GM21528 (cell line): ENCODE data around the gene OPN5.

Experiments
- ATAC-seq: cut with Tn5 transposase; IDR thresholded peaks from one replicate; pipeline ENCODE4 v1.9.1; 2021; ENCODE audit warnings: mild to moderate bottlenecking, moderate library complexity; ENCODE audit not compliant: unreplicated experiment, low FRiP score

OPN5 gene

DNA sequence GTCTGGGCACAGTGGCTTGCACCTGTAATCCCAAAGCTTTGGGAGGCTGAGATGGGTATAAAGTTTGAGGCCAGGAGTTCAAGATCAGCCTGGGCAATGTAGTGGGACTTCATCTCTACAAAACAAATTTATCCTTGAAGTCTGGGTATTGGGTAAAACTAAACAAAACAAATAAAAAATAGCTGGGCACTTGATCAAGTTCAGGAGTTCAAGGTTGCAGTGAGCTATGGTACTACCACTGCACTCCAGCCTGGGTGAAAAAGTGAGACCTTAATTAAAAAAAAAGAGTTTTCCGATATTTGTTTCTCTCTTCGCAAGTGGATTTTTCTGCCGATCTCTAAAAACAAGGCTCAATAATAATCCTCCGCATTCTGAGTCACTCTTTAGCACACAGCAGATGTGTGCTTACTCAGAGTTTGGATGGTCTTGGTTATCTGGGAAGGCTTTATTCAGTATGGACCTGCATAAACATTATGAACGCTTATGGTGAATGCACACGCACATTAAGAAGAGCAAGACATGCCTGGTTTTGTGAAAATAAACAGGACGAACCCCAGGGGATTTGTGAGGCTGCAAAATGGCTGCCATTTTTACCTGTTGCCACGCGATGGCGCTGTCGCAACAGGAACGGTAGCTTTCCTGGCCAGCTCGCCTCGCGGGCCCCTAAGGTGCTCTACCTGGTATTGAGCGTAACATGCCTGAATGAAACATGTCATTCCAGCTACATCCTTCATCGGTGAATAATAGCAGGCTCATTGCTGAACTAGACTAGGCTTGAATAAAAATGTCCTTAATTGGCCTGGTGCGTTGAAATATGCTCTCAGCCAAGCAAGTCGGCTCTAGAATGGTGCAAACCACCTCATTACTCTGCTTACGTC, 6.0 kb downstream of the OPN5 start:
- peak; percentile 88 for ATAC-seq

DNA sequence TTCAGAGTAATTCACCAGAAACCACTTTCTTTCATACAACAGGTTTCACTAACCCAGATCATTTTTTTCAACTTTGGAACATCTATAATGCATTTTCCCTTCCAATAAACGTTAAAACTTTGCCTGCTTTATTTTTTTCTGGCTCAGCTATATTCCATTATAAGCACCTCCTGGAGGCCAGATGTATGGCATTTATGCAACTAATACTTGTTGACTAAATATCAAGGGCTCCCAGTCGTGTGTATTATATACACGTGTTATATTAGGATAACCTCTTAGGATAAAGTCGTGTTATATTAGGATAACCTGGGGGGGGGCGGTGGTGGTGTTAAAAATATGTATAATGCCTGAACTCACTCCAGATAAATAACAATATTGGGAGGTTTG, 6.7 kb downstream of the OPN5 start:
- ATAC-seq: no peak

GRCh38 chr6:47789553-47789952, 7.7 kb downstream of the OPN5 start:
- ATAC-seq: no peak

DNA sequence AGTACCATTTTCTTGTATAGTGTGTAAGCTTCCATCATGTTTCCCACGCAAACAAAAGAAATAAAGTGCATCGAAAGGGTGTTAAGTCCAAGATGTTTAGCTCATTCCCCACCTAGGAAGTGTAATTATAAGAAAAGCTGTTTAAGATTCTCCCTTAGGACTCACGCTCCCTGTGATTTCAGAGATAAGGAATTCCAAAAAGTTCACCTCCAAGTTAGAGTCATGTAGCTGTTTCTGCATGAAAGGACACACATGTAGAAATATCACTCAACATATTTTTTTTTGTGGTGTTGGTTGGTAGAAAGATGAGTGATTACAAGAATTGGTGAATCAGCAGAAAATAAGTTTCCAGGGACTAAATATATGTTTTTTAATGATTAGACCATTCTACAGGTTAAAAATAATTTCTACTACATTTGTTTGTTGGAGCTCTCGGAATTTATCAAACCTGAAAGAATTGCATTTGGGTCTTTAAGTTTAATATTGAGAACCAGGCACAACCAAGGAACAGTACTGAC, 10.4 kb downstream of the OPN5 start:
- no peak for ATAC-seq

DNA sequence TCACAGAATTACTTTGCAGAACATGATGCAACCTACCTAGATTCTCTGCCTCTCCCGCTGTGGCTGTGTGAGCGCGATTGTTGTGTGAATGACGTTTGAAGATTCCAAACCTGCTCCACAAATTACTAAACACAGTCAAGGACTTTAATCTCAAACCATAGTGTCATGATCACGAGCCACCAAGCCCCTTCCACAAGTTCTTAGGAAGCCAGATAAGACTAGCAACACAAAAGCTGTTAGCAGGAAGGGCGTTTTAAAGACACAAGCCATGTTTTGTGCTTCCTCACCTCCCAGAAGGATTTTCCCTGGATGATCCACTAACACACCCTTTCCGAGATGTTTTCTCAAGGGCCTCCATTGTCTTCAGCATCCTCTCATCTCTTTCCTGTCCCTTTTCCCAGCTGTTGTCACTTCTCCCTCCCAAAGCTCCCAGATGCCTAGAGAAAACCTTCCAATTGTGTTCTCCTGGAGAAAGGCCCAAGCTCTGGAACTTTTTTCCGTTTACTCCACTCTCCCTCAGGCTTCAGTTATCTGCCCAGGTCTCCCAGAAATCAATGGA, 12.8 kb downstream of the OPN5 start:
- ATAC-seq: no peak

DNA sequence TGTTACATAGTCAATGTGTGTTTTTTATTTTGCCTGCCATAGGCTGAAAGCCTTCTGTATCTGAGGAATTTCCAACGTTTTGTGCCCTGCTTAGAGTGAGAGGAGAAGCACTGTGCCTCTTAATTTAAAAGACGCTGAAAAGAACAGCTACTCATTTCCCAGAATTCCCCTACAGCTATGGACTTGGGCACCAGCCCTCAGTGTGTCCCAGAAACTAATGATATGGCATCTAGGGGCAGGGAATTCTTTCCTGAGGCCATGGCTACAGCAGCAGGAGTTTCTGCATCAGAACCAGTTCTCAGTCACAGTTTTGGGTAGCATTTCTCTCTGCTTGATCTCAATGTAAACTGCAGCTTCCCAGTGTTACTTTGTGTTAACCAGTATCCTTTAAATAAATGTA, 20.2 kb downstream of the OPN5 start:
- ATAC-seq: no peak

DNA sequence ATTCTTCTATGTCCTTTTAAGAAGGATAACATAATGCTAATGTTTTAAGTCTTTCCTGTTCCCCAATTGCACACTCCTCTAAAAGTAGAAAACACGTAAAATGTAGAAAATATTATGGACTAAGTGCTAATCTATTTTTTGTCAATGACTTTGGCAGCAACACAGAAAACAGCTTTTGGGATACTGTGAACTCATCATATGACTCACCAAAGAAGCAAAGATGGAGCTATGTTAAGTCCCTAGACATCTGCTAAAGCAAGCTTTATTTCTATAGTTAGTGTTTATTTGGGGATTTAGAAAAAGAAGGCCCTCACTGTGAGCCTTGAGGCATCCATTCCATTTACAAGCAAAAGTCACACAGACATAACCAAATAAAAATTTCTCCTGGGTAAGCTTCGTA, 23.0 kb downstream of the OPN5 start:
- ATAC-seq: no peak

GRCh38 chr6:47809873-47810272, 28.0 kb downstream of the OPN5 start:
- no peak for ATAC-seq

DNA sequence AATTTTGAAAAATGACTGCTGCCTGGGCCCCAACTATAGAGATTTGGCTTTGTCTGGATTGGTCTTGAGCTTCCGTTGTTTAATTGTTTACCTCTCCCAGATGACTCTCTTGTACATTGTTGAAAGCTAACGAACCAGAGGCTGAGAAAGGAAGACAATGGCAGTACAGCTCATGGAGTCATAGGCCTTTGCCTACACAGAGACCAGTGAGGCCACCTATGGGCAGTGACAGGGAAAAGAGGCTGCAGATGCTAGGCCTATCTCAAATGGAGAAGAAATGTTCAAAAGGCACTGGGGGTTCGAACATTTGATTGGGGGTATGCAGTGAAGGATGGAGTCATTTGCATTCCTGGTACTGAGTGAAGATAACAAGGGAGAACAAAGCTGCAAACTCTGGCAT, 29.1 kb downstream of the OPN5 start:
- no peak for ATAC-seq

GRCh38 chr6:47811443-47811842, 29.6 kb downstream of the OPN5 start:
- no peak for ATAC-seq

DNA sequence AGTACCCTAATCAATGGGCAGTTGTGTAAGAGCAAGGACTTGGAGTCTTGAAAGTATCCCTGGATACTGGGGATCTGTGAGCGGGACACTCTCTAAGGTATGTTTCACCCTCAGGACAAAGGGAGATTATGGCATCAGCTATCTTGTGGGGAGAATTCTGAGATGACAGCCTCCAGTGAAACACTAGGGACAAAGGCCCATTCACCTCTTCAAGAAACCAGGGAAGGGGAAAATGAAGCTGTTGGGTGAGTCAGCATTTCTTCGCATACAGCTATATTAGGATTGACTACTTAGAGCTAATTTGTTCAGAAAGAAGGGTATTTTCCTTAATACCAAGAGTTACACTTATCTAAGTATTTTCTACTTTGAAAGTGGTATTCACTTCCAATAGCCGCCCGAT, 35.9 kb downstream of the OPN5 start:
- ATAC-seq: no peak

GRCh38 chr6:47819461-47819860, 37.6 kb downstream of the OPN5 start:
- no peak for ATAC-seq

DNA sequence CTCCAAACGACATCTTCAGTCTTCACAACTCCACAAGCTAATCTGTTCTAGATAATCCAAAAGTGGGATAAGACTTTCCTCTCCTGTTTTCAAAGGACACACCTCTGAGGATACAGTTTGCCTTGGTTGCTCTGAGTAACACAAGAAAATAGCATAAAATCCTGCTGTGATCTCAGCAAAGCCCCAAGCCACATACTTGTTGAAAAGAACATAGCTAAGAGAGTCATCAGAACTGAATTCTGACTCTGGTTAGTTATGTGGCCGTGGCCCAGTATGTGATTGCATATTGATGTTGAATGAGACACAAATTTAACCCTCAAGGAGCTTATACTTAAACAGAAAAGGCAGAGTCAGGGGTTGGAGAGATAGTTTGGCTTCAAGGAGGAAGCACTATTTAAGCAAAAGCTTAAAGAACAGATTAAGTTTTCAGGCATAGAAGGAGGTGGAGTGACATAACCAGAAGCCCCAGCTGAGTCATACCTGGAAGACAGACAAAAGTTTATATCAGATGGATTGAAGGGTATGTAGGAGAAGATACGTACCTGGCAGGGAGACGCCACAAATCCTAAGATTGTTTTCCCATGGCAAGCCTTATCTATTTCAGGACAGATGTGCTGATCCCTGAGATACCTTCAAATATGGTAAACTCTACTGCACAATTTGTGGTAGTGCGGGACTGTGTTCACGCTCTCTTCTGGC, 41.2 kb downstream of the OPN5 start:
- no peak for ATAC-seq

- no peak for ATAC-seq
Measured at GRCh38 chr6:47832386-47833100, 50.7 kb downstream of the OPN5 start.

DNA sequence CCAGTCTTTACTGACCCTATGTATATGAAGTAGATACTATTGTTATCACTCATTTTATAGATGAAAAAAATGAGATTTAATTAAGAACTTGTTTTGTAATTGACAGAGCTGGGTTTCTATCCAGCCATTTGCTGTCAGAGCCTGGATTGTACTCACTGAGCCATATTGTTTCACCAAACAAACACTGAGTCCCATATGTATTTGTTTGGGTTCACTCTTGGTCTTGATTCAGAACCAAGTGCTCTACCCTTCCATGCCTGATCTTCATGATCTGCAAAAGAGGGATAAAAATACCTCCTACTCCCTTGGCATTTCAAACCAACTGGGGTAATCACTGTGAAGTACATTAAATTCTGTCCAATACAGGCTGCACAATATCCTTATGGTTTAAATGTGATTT, 52.4 kb downstream of the OPN5 start:
- ATAC-seq: no peak

- no peak for ATAC-seq
Measured at GRCh38 chr6:47836046-47836445, 54.2 kb downstream of the OPN5 start.

- no peak for ATAC-seq
Measured at GRCh38 chr6:47836639-47837038, 54.8 kb downstream of the OPN5 start.

GRCh38 chr6:47839645-47840044, 57.8 kb downstream of the OPN5 start:
- ATAC-seq: no peak

- ATAC-seq: no peak
Measured at GRCh38 chr6:47844881-47845280, 63.0 kb downstream of the OPN5 start.

GRCh38 chr6:47846752-47847151, 64.9 kb downstream of the OPN5 start:
- ATAC-seq: no peak

DNA sequence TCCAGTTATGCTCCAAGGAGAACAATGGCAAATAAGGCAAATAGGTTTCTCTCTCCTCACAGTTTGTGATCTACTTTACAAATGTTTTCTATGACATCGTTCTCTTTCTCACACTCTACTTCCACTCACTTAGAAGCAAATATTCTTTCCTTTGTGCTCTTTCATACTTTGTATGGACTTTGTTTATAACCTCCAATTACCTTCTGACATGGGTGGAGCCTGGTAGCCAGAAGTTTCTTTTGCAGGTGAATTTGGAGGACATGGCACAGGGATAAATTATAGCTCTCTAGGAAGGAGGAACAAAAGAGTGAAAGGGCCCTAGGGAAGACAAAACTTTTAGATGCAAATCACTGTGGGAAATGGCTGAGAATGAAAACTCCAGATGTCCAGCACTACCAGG, 69.3 kb downstream of the OPN5 start:
- ATAC-seq: no peak
